HG03520 (cell line): ENCODE results near the gene ADGRE1.

Experiments used
- ATAC-seq: cut with Tn5 transposase; IDR thresholded peaks from one replicate; pipeline ENCODE4 v1.9.1; 2021; ENCODE audit warnings: mild to moderate bottlenecking, moderate library complexity; ENCODE audit not compliant: unreplicated experiment

Gene ADGRE1

GRCh38 chr19:6947745-6948144, 60.4 kb downstream of the ADGRE1 start:
- ATAC-seq = no peak

GRCh38 chr19:6948884-6949283, 61.5 kb downstream of the ADGRE1 start:
- no peak for ATAC-seq

GRCh38 chr19:6952956-6953355, 65.6 kb downstream of the ADGRE1 start:
- no peak for ATAC-seq

- no peak for ATAC-seq
Observed at GRCh38 chr19:6955082-6955481, 67.7 kb downstream of the ADGRE1 start.

GRCh38 chr19:6956573-6956972, 69.2 kb downstream of the ADGRE1 start:
- no peak for ATAC-seq

GRCh38 chr19:6958791-6959190, 71.4 kb downstream of the ADGRE1 start:
- no peak for ATAC-seq

- no peak for ATAC-seq
Observed at GRCh38 chr19:6963244-6963852, 76.0 kb downstream of the ADGRE1 start.

- ATAC-seq = no peak
Observed at GRCh38 chr19:6963937-6964336, 76.6 kb downstream of the ADGRE1 start.

GRCh38 chr19:6967967-6968366, 80.6 kb downstream of the ADGRE1 start:
- ATAC-seq = no peak

- no peak for ATAC-seq
Observed at GRCh38 chr19:6969490-6969889, 82.1 kb downstream of the ADGRE1 start.

- ATAC-seq = no peak
Observed at GRCh38 chr19:6970021-6970420, 82.6 kb downstream of the ADGRE1 start.

- ATAC-seq = no peak
Observed at GRCh38 chr19:6970443-6970842, 83.1 kb downstream of the ADGRE1 start.

- ATAC-seq = no peak
Observed at GRCh38 chr19:6971366-6971765, 84.0 kb downstream of the ADGRE1 start.

- no peak for ATAC-seq
Observed at GRCh38 chr19:6976197-6976596, 88.8 kb downstream of the ADGRE1 start.

GRCh38 chr19:6979399-6979798, 92.0 kb downstream of the ADGRE1 start:
- ATAC-seq = no peak

- ATAC-seq = no peak
Observed at GRCh38 chr19:6983448-6983847, 96.1 kb downstream of the ADGRE1 start.

- ATAC-seq = no peak
Observed at GRCh38 chr19:6987850-6988249, 100.5 kb downstream of the ADGRE1 start.

- ATAC-seq = no peak
Observed at GRCh38 chr19:6988257-6988656, 100.9 kb downstream of the ADGRE1 start.
